Fibroblast of skin of right quadriceps (primary cell): Measurements from ENCODE around the gene ZKSCAN1.

Source experiments
- DNase-seq: peaks from one replicate; pipeline ENCODE4 v3.0.0-alpha.2; 2013

ZKSCAN1 gene

GRCh38 chr7:100044718-100045117 lies 29.3 kb downstream of the ZKSCAN1 start:
- no peak for DNase-seq

DNA sequence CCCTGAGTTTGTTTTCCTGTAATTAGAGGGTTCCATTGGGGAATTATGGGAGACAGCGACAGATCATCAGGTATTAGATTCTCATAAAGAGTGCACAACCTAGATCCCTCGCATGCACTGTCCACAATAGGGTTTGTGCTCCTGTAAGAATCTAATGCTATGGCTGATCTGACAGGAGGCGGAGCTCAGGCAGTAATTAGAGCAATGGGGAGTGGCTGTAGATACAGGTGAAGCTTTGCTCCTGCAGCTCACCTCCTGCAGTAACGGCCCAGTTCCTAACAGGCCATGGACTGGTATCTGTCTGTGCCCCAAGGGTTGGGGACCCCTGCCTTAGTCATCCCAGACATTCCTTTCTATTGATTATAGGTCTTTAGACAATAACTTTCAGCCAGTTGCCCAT lies 33.3 kb downstream of the ZKSCAN1 start:
- DNase-seq, result no peak

DNA sequence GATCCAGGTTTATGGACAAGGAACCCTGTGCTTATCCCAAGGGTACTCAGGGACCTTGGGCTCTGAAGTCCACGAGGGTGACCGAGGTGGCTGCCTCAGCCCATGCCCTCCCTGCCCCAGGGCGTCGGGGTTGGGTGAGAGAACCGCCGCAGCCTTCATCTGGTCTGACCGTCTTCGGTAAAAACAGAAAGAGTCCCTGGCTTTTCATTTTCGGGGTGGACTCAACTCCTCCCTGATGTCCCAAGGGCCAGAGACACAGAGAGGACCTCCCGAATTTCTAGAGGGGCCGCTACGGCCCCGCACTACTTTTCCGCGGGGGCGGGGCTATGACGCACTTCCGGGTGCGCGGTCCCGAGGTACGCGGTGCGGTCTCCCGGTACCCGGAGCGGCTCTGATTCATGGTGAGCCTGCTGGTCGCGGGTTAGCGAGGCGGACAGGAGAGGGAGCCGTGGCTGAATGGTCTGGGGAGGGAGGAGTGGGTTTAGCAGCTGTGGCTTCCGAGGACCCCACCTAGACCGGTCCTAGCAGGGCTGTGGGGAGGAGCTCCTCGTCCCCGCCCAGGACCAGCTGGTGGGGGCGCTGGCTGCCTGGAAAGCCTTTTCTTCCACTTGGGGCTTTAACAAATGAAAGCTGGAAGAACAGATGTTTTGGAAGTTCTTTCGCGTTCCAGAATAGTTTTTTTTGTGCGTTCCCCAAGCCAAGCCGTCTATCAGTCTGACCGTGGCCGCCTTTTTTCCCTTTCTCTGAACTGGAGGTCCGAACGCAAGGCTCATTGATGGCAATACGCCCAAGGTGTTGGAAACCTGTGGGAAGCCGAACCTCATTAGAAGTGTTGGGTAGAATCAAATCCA lies 34.3 kb downstream of the ZKSCAN1 start, which contains the start of gene ZSCAN21:
TSS of gene ZSCAN21 (plus strand) at position 334 of the 851 bp plus-strand sequence. CDS start 7,233 bp downstream, outside the sequence.
- DNase-seq, result peak; percentile 84

DNA sequence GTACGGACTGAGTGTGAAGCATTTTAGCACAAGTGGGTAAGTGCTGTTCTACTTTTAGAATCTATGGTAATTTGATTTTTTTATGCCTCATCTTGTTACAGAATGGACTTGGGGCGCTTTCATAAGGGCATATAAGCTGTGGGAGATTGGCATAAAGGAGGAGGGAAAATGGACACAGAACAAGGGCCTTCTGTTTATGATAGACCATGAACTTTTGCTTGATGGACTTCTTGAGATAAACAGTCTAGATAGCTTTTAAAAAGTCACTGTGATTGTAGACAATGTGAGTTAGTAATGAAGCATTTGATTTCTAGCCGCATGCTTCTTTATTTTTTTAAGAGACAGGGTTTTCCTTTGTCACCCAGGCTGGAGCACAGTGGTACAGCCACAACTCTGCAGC lies 36.2 kb downstream of the ZKSCAN1 start:
- DNase-seq, result no peak

DNA sequence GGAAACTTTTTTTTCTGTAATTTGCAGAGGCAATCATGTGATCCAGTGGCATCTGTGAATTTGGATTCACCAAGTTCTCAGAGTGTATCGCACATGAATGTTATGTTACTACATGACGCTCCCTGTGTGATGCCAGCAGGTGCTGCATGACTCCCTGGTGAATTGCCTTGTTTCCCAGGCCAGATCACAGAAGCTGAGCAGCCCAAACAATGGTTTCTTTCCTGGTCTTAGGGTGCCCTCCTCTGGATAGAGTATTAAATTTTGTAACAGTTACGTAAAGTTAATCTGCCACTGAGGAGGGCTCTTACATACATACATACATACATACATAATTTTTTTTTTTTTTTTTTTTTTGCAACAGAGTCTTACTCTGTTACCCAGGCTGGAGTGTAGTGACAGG lies 37.8 kb downstream of the ZKSCAN1 start:
- peak; percentile 32 for DNase-seq

- no peak for DNase-seq
Measured at GRCh38 chr7:100057006-100057405, 41.6 kb downstream of the ZKSCAN1 start.

DNA sequence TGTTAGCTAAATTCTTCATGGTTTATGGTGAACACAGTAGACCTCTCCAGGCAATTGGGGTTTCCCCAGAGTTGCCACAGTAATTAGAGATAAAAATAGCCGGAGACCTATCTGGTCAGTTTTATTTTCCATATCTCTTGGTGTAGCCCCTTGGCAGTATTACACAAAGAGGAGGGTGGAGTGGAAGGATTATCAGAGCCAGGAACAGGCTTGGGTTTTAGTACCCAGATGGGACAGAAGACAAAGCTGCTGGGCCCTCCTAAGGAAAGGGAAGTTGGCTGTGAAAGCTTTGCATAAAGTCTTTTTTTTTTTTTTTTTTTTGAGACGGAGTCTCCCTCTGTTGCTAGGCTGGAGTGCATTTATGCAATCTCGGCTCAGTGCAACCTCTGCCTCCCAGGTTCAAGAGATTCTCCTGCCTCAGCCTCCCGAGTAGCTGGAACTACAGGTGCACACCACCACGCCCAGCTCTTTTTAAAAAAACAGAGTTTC lies 43.9 kb downstream of the ZKSCAN1 start:
- DNase-seq, result no peak

- DNase-seq, result no peak
Measured at GRCh38 chr7:100061518-100062193, 46.3 kb downstream of the ZKSCAN1 start.

DNA sequence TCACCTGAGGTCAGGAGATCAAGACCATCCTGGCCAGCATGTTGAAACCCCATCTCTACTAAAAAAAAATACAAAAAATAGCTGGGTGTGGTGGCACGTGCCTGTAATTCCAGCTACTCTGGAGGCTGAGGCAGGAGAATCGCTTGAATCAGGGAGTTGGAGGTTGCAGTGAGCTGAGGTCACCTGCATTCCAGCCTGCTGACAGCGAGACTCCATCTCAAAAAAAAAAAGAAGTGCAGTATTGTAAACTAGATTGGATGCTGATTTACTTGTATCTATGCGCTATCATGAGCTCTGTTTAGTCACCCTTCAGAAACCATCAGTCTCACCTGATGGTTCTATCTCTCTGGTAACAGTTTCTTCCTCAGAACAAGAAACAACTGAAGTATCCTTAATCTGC lies 48.0 kb downstream of the ZKSCAN1 start:
- no peak for DNase-seq

DNA sequence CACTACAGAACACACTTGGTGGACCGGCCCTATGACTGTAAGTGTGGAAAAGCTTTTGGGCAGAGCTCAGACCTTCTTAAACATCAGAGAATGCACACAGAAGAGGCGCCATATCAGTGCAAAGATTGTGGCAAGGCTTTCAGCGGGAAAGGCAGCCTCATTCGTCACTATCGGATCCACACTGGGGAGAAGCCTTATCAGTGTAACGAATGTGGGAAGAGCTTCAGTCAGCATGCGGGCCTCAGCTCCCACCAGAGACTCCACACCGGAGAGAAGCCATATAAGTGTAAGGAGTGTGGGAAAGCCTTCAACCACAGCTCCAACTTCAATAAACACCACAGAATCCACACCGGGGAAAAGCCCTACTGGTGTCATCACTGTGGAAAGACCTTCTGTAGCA lies 48.8 kb downstream of the ZKSCAN1 start:
- DNase-seq, result no peak

DNA sequence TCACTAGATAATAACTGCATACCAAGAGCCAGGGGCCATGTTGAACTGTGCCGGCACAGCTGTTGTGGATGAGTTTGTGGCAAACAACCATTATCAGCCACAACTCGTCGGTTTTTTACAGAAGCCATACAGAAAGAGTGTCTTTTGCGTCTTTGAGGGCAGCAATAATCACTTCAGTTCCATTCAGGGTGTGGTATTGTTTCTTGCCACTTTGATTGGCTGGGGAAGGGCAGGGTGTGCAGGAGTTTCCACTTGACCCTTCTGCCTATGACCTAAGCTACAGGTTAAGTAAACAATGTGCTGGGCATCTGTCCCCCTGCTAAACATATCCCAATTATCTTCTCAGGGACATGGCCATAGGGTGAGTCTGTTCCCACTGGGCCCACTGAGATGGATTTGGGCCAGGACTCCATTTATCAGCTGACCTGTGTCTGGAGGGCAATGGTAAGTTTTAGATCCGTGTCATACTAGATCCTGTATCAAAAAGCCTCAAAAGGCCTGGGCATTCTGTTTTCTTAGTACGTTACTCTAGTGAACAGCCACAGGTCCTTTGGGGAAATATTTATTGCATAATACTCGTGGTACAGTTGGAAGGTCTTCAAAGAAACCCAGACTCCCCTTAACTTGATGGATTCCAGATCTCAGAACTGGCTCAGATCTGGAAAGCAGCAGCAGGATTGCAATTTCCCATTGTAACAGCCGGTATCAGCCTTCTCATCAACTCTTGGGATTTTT lies 50.2 kb downstream of the ZKSCAN1 start:
- peak; percentile 73 for DNase-seq

GRCh38 chr7:100066953-100067352 lies 51.6 kb downstream of the ZKSCAN1 start:
- DNase-seq, result no peak

- DNase-seq, result no peak
Measured at GRCh38 chr7:100069991-100070390, 54.6 kb downstream of the ZKSCAN1 start.

- no peak for DNase-seq
Measured at GRCh38 chr7:100071018-100071723, 55.8 kb downstream of the ZKSCAN1 start.

DNA sequence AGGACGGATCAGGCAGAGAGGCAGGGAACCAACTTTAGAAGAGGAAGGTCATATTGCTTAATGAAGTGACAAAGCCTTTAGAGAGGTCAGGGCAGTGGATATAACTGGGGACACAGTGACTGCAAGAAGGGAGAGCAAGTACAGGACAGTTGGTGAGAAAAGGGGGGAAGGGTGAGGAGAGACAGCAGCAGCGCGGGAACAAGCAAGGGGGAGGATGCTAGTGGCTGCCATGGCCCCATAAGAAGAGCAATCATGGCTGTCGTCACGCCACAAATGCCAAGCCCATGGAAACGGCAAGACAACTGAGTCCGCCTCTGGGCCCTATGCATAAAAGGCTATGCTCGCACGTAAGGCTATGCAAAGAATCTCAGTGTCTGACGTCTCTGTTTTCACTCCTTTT lies 57.1 kb downstream of the ZKSCAN1 start:
- DNase-seq, result no peak

GRCh38 chr7:100074841-100075240 lies 59.4 kb downstream of the ZKSCAN1 start:
- DNase-seq, result no peak

GRCh38 chr7:100075418-100075817 lies 60.0 kb downstream of the ZKSCAN1 start:
- DNase-seq, result no peak

GRCh38 chr7:100077205-100077604 lies 61.8 kb downstream of the ZKSCAN1 start:
- DNase-seq, result no peak

DNA sequence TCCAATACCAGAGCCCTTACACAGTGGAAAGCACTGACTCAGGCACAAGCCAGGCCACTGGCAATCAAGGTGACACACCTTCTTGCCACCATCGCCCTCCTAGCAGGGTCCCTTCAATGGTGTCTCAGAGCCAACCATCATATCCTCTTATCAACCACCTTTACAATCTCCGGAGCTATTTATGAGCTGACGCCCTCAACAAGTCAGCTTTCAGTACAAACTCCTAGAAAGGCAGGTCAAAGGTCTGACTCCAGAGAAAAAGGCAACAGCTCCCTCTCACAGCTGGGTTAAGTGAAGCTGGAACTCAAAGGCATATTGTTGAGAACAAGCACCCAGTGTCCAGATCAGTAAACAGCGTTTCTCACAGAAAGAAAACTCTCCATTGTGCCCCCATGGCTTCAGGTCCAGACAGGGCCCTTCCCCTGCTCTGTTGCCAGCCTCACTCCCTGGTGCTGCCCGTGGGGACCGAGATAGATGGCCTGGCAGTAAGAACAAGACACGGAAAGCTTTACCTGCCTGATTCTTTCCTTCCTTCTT lies 63.7 kb downstream of the ZKSCAN1 start:
- DNase-seq, result no peak

- DNase-seq, result no peak
Measured at GRCh38 chr7:100080907-100081534, 65.6 kb downstream of the ZKSCAN1 start.

GRCh38 chr7:100081535-100082102 lies 66.2 kb downstream of the ZKSCAN1 start, which contains the start of gene ZNF3:
ZNF3 (minus strand) TSS chr7:100081723; CDS start chr7:100077357, 4,366 bp downstream.
- peak; percentile 99 for DNase-seq
